Activated CD4-positive, alpha-beta memory T cell treated with anti-CD3 and anti-CD28 coated beads for 36 hours (primary cell): ENCODE results near the gene JAKMIP1. TPM values are rescaled to one million over a fixed set of nuclear protein-coding genes. Genes with fewer than 3 reads are reported as not detected.

Source experiments
- CTCF ChIA-PET: fragments of 350-600 bp; sonication (Branson Sonifier 250); formaldehyde crosslinking; loops from one replicate; lab custom pipeline; 2021; ENCODE audit warnings: antibody characterized with exemption, inconsistent platforms; lab: Charles Lee
- POLR2A ChIA-PET: fragments of 350-600 bp; sonication (Branson Sonifier 250); formaldehyde crosslinking; loops from one replicate; lab custom pipeline; 2021; ENCODE audit warnings: antibody characterized with exemption; lab: Charles Lee
- DNase-seq: peaks from one replicate; pipeline ENCODE4 v3.0.0-alpha.2; 2020
- H3K27ac Mint-ChIP-seq: one replicate; pipeline ENCODE4 v1.8.0; 2021; ENCODE audit warnings: mixed read lengths
- H3K27me3 Mint-ChIP-seq: one replicate; pipeline ENCODE4 v1.8.0; 2021; ENCODE audit warnings: mixed read lengths
- H3K36me3 Mint-ChIP-seq: one replicate; pipeline ENCODE4 v1.8.0; 2021; ENCODE audit warnings: mixed read lengths
- H3K4me1 Mint-ChIP-seq: one replicate; pipeline ENCODE4 v1.8.0; 2021; ENCODE audit warnings: low read depth, mixed read lengths
- H3K4me3 Mint-ChIP-seq: one replicate; pipeline ENCODE4 v1.8.0; 2021; ENCODE audit warnings: mild to moderate bottlenecking, mixed read lengths
- H3K9me3 Mint-ChIP-seq: one replicate; pipeline ENCODE4 v1.8.0; 2021; ENCODE audit warnings: mixed read lengths
- intact Hi-C: fragments of 100-400 bp; cut with micrococcal nuclease; formaldehyde crosslinking; loops from one replicate; pipeline ENCODE4 v1.15.1; 2023
- total RNA-seq, 2 experiments: library from RNA; stranded (reverse); gene quantifications; one replicate each; pipeline ENCODE4 v1.2.3, GENCODE V29; 2021

The JAKMIP1 gene
- total RNA-seq, 2 experiments from 2014 or later, result 17.7 to 18.1 TPM

DNA sequence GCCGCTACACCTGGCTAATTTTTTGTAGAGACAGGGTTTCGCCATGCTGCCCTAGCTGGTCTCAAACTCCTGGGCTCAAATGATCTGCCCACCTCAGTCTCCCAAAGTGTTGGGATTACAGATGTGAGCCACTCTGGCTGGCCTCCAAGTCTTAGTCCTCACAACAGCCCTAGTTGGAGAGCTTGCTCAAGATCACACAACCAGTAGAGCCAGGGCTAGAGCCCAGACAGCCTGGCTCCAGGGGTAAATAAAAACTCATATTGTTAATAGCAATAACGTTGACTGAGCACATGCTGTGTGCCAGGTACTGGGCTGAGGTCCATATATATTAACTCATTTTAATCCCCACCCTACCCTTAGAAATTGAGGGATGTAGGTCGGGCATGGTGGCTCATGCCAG, 7.3 kb upstream of the JAKMIP1 start:
- Mint-ChIP-seq H3K36me3 (no peaks in the 10 kb centered on the region), H3K4me1 (no peaks in the 10 kb centered on the region), H3K4me3 (no peak overlapping the region), H3K27ac (no peak overlapping the region), H3K27me3 (peaks cover 5% of the 10 kb centered on the region), H3K9me3 (no peaks in the 10 kb centered on the region)
- intact Hi-C loops, result no loop called here
- no peak for DNase-seq
- ChIA-PET POLR2A (no interaction called here), CTCF (interaction anchor here (1.0 kb wide), 1 partner anchor 43 kb away, joined by 4 read pairs; no protein-coding TSS in a partner anchor)

DNA sequence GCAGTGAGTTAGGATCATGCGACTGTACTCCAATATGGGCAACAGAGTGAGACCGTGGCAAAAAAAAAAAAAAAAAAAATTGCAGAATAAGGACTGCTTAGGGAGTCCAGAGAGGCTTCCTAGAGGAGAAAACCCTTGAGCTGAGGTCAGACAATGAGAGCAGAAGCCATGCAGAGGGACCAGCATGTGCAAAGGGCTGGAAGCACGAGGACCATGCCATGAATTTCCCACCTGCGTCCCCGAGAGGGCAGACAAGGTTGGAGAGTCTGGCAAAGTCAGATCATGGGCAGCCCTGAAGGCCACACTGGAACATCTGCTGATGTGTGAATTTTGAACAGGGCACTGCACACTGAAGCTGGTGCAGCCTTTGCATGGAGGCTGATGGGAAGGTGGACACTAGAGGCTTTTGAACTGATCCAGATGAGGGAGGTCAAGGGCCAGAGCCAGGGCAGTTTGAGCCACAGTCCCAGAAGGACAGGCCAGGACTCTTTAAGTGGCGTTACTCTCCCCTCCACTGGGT, 6.5 kb upstream of the JAKMIP1 start:
- CTCF ChIA-PET, result interaction anchor here (1.0 to 2.6 kb wide), 2 partner anchors 43 to 44 kb away, joined by 4 to 12 read pairs; no protein-coding TSS in a partner anchor
- intact Hi-C loops, result no loop called here
- no peak overlapping the region for H3K27ac Mint-ChIP-seq
- no peak overlapping the region for H3K4me3 Mint-ChIP-seq
- no peaks in the 10 kb centered on the region for H3K9me3 Mint-ChIP-seq
- POLR2A ChIA-PET, result no interaction called here
- peaks cover 5% of the 10 kb centered on the region for H3K27me3 Mint-ChIP-seq
- no peaks in the 10 kb centered on the region for H3K36me3 Mint-ChIP-seq
- H3K4me1 Mint-ChIP-seq, result no peaks in the 10 kb centered on the region
- DNase-seq, result no peak

DNA sequence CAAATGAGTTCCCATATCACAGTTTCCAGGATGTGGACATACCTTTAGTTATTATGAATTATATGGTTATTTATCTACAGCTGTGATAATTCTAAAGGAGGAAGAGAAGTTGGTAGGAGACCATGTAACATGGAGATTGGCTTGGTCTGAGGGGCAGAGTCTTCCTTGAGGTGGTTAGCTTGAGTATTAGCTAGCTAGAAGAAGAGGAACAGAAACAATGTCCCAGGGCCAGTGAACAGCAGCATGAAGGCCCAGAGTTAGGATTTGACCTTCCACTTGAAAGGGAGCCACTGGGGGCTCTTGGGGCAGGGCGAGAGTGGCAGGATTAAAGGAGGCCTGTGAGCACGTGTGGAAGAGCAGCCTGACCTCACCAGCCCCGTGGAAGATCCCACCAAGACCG, 5.6 kb upstream of the JAKMIP1 start:
- POLR2A ChIA-PET, result no interaction called here
- no peak for DNase-seq
- intact Hi-C loops, result no loop called here
- no peaks in the 10 kb centered on the region for H3K36me3 Mint-ChIP-seq
- H3K27ac Mint-ChIP-seq, result no peak overlapping the region
- peaks cover 8% of the 10 kb centered on the region for H3K9me3 Mint-ChIP-seq
- H3K4me3 Mint-ChIP-seq, result no peak overlapping the region
- peaks cover 11% of the 10 kb centered on the region for H3K27me3 Mint-ChIP-seq
- H3K4me1 Mint-ChIP-seq, result peaks cover 9% of the 10 kb centered on the region
- CTCF ChIA-PET, result interaction anchor here (1.8 to 2.6 kb wide), 2 partner anchors 44 to 71 kb away, joined by 11 to 12 read pairs; no protein-coding TSS in a partner anchor

DNA sequence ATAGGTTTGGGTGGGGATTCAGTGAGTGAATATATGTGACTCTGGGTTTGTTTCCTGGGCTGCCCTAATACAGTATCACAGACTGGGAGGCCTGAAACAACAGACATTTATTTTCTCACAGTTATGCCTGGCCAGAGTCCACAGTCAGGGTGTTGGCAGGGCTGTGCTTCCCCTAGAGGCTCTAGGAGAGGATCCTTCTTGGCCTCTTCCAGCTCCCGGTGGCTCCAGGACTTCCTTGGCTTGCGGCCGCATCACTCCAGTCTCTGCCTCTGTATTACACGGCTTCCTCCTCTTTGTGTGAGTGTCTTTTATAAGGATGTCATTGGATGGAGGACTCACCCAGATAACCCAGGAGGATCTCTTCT, 5.2 kb upstream of the JAKMIP1 start:
- intact Hi-C loops, result no loop called here
- POLR2A ChIA-PET, result no interaction called here
- CTCF ChIA-PET, result interaction anchor here (1.8 to 2.6 kb wide), 2 partner anchors 45 to 71 kb away, joined by 11 to 12 read pairs; no protein-coding TSS in a partner anchor
- no peaks in the 10 kb centered on the region for H3K36me3 Mint-ChIP-seq
- no peak overlapping the region for H3K27ac Mint-ChIP-seq
- H3K27me3 Mint-ChIP-seq, result peaks cover 12% of the 10 kb centered on the region
- no peak for DNase-seq
- no peak overlapping the region for H3K4me3 Mint-ChIP-seq
- H3K9me3 Mint-ChIP-seq, result peaks cover 8% of the 10 kb centered on the region
- H3K4me1 Mint-ChIP-seq, result peaks cover 9% of the 10 kb centered on the region

DNA sequence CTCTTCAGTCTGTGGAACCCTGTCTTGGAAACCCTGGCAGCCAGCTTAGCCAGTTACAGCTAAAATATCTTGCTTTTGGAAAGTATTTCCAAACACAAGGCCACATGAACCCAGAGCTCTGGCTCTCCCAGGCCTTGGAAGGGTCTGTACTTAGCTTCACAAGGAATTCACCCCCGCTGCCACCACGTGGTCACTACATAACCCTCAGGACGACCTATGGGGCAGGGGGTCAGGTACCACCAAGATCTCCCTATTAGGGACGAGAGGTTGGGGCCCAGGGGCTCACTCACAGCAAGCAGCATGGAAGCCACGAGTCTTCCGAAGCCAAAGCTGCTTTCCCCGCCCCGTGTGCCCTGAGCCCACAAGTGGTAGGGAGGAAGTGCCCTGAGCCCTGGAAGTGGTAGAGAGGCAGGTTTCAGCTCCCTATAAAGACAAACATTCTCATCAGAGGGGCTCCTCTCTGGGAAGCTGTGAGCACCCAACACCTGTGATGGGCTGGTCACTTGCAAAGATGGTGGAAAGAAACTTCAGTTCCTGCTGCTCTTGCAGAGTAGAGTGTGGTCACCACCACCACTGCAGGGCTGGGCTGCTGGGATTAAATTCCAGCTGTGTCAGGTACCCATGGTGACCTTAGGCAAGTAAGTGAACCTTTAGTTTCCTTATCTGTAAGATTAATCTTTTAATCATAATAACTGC, 4.7 kb upstream of the JAKMIP1 start:
- Mint-ChIP-seq H3K27me3 (peaks cover 12% of the 10 kb centered on the region), H3K9me3 (peaks cover 8% of the 10 kb centered on the region), H3K4me3 (no peak overlapping the region), H3K27ac (no peak overlapping the region), H3K4me1 (peaks cover 9% of the 10 kb centered on the region), H3K36me3 (no peaks in the 10 kb centered on the region)
- POLR2A ChIA-PET, result no interaction called here
- DNase-seq, result no peak
- intact Hi-C loops, result no loop called here
- CTCF ChIA-PET, result interaction anchor here (0.6 to 2.6 kb wide), 4 partner anchors 45 to 838 kb away, joined by 3 to 12 read pairs (median 7); a partner anchor contains a TSS

DNA sequence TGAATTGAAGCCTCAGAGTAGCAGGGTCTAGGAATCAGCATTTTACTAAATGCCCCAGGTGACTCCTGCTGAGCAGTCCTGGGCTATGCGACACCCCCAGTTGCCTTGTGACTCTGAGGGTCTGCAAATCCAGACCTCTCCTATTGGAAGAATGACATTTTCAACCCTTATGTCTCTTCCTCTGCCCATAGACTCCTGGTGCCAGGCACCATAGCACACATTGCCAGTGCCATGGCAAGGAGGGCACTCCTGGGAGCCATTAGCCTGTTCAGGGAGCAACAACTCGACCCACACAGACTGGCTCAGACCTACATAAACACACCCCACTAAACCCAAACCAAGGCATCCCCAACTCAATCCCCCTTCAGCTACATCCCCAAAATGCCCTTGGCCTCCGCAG, 3.7 kb upstream of the JAKMIP1 start:
- Mint-ChIP-seq H3K27ac (no peak overlapping the region), H3K36me3 (no peaks in the 10 kb centered on the region), H3K9me3 (peaks cover 8% of the 10 kb centered on the region), H3K4me1 (peaks cover 10% of the 10 kb centered on the region), H3K4me3 (no peak overlapping the region), H3K27me3 (peaks cover 12% of the 10 kb centered on the region)
- ChIA-PET CTCF (interaction anchor here (0.6 to 2.6 kb wide), 4 partner anchors 46 to 839 kb away, joined by 3 to 12 read pairs (median 7); a partner anchor contains a TSS), POLR2A (no interaction called here)
- intact Hi-C loops, result no loop called here
- no peak for DNase-seq

DNA sequence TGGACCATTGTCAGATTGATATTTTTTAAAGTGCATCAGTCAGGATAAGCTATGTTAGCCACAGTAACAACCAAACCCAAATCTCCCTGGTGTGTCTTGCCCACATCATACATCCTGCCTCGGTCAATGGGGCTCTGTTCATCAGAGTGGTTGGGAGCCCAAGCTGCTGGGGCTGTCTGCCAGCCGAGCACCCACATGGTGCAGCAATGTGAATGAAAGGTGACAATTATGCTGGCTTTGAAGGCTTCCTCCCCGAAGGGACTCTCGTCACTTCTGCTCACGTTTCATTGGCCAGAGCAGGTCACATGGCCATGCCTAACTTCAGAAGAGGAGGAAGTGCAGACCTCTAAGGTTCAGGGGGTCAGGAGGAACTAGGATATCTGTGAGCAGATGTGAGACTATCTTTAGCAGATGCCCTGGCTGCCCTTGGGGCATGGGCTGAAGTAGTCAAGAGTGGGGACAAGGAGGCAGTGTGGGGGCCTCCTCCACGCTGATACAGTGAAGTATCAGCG, 1.3 kb upstream of the JAKMIP1 start:
- Mint-ChIP-seq H3K9me3 (peaks cover 8% of the 10 kb centered on the region), H3K4me3 (peak overlapping the region; percentile 45), H3K27me3 (peaks cover 15% of the 10 kb centered on the region), H3K36me3 (peaks cover 7% of the 10 kb centered on the region), H3K4me1 (peaks cover 28% of the 10 kb centered on the region), H3K27ac (peak overlapping the region; percentile 57)
- ChIA-PET POLR2A (interaction anchor here (0.8 to 5.0 kb wide), 2 partner anchors 21 to 47 kb away, joined by 3 to 60 read pairs; no protein-coding TSS in a partner anchor), CTCF (interaction anchor here (1.0 to 2.6 kb wide), 5 partner anchors 49 to 130 kb away, joined by 3 to 6 read pairs (median 4); no protein-coding TSS in a partner anchor)
- peak; percentile 51 for DNase-seq
- intact Hi-C loops, result no loop called here

DNA sequence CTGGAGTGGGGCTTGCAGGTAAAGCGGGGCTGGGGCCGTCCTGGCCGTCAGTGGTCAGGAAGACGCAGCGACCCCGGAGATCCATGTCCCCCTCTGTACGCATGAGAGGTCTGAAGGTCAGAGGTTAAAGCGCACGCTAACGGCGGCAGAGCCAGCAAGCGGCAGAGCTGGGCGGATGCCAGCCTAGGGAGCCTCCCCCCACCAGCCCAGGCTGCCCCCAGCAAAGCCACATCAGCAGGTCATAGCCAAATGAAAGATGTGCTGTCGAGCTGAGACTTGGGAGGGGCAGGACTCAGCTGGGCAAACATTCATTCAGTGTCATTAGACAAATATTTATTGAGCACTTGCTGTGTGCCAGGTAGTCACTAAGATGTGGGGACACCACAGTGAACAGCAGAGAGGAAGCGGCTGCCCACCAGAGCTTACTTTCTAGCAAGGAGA, 593 bp upstream of the JAKMIP1 start:
- Mint-ChIP-seq H3K27ac (no peak overlapping the region), H3K9me3 (peaks cover 8% of the 10 kb centered on the region), H3K36me3 (peaks cover 7% of the 10 kb centered on the region), H3K4me3 (peak overlapping the region; percentile 45), H3K4me1 (peaks cover 32% of the 10 kb centered on the region), H3K27me3 (peaks cover 15% of the 10 kb centered on the region)
- intact Hi-C loops, result no loop called here
- DNase-seq, result peak; percentile 48
- ChIA-PET POLR2A (interaction anchor here (0.8 to 5.0 kb wide), 5 partner anchors 18 to 69 kb away, joined by 3 to 60 read pairs (median 6); partner anchors contain the start of gene WFS1), CTCF (interaction anchor here (1.0 to 2.6 kb wide), 5 partner anchors 50 to 131 kb away, joined by 3 to 6 read pairs (median 3); partner anchors contain the start of gene WFS1)

DNA sequence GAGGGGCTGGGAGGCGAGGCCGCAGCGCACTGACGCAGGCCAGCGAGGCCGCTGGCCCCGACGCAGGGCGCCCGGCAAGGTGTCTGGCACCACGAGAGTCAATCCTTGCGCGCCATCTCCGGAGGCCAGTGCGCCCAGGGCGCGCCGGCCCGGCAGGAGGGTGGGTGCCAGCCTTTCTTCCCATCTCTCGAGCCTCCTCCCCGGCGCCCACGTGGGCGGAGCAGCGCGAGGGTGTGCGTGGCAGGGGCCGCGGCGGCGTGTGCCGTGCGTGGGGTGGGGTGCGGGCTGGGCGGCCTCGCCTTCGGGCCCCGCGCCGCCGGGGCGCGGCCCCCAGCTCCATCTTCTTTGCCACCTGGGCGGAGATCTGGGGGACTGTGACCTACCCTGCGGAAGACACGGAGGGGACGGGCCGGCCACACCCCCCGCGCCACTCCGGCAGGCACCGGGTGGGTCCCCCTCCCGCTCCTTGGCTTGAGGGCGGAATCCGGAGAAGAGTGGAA, 877 bp downstream of the JAKMIP1 start:
- H3K9me3 Mint-ChIP-seq, result peaks cover 8% of the 10 kb centered on the region
- H3K4me1 Mint-ChIP-seq, result peaks cover 35% of the 10 kb centered on the region
- peaks cover 15% of the 10 kb centered on the region for H3K27me3 Mint-ChIP-seq
- DNase-seq, result peak; percentile 44
- CTCF ChIA-PET, result interaction anchor here (0.9 to 2.1 kb wide), 6 partner anchors 14 to 65 kb away, joined by 3 to 13 read pairs (median 4); no protein-coding TSS in a partner anchor
- intact Hi-C loops, result no loop called here
- peak overlapping the region; percentile 86 for H3K27ac Mint-ChIP-seq
- H3K4me3 Mint-ChIP-seq, result peak overlapping the region; percentile 80
- POLR2A ChIA-PET, result interaction anchor here (1.3 to 5.0 kb wide), 5 partner anchors 15 to 70 kb away, joined by 3 to 60 read pairs (median 4); partner anchors contain the start of gene WFS1
- peaks cover 7% of the 10 kb centered on the region for H3K36me3 Mint-ChIP-seq

DNA sequence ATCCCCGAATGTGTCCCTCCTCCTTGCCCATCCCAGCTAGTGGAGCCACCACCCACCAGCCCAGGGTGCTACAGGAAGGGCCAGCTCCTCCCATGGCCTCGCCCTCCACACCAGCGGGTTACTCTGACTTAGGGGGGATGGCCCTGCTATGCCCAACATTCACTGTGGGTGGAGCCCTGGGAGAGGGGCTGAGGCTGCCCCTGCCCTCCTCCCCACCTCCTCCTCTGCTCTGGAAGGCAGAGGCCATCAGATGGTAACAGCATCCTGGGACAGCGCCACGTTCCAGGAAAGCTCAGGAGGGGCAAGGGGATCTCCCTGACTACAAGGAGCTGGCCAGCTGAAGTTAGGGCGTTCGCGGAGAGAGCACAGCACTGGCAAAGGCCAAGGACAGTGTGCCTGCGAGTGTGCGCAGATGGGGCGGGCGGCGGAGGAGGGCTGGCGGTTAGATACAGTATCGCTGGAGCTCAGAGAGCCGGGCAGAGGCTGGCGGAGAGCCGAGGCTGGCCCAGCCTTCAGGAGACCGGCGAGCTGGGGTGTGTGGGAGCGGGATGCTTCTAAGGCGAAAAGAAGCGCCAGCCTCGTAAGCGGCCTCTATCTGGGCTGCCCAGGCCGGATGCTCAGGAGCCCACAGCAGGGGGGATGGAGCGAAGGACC, 1.5 kb downstream of the JAKMIP1 start:
- Mint-ChIP-seq H3K36me3 (peaks cover 7% of the 10 kb centered on the region), H3K4me3 (peak overlapping the region; percentile 80), H3K9me3 (peaks cover 8% of the 10 kb centered on the region), H3K4me1 (peaks cover 35% of the 10 kb centered on the region), H3K27me3 (peaks cover 15% of the 10 kb centered on the region), H3K27ac (peak overlapping the region; percentile 86)
- peak; percentile 54 for DNase-seq
- CTCF ChIA-PET, result interaction anchor here (0.9 to 2.1 kb wide), 5 partner anchors 13 to 64 kb away, joined by 3 to 13 read pairs (median 4); no protein-coding TSS in a partner anchor
- POLR2A ChIA-PET, result interaction anchor here (0.9 to 5.0 kb wide), 6 partner anchors 14 to 71 kb away, joined by 3 to 60 read pairs (median 4); partner anchors contain the start of gene WFS1
- intact Hi-C loops, result loop anchor here (1.0 kb wide), 2 partner anchors 18 to 65 kb away; no protein-coding TSS in a partner anchor

DNA sequence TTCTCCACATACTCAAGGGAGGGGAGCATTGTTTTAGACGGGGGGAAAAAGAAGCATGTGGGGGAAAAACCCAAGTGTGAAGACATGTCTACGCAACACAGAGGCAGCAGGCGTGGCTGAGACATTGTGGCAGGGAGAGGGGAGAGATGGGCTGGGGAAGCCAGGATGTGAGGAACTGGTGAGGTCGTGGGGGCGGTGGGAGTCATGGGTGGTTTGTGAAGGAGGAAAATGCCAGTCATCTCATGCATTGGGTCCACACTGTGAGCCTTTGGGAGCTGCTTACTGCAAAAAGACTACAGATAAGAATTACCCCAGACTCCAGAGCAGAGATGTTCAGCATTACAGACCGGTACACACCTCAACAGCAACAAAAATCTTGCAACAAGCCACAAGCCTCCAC, 2.1 kb downstream of the JAKMIP1 start:
- peak; percentile 87 for DNase-seq
- intact Hi-C loops, result loop anchor here (1.0 kb wide), 2 partner anchors 17 to 64 kb away; no protein-coding TSS in a partner anchor
- ChIA-PET POLR2A (interaction anchor here (0.6 to 5.0 kb wide), 7 partner anchors 13 to 32 kb away, joined by 3 to 60 read pairs (median 3); no protein-coding TSS in a partner anchor), CTCF (interaction anchor here (1.5 to 2.1 kb wide), 3 partner anchors 13 to 64 kb away, joined by 3 to 13 read pairs (median 11); no protein-coding TSS in a partner anchor)
- peaks cover 35% of the 10 kb centered on the region for H3K4me1 Mint-ChIP-seq
- peaks cover 15% of the 10 kb centered on the region for H3K27me3 Mint-ChIP-seq
- peaks cover 7% of the 10 kb centered on the region for H3K36me3 Mint-ChIP-seq
- peak overlapping the region; percentile 80 for H3K4me3 Mint-ChIP-seq
- peak overlapping the region; percentile 86 for H3K27ac Mint-ChIP-seq
- peaks cover 8% of the 10 kb centered on the region for H3K9me3 Mint-ChIP-seq
